ENCODE results near the gene YKT6. TPM values are rescaled to one million over a fixed set of nuclear protein-coding genes. Genes with fewer than 3 reads are reported as not detected.

YKT6 gene
- total RNA-seq, 1 experiment from 2014 or later = 142 TPM

- BruUV-seq (replicated peaks) = no TSS peak
- ChIA-PET CTCF (interaction anchor here (0.6 kb wide), 1 partner anchor 23 kb away, joined by 3 read pairs; the partner anchor contains the start of gene YKT6), POLR2A (ENCODE audit: unreplicated experiment) (interaction anchor here (0.5 to 0.6 kb wide), 2 partner anchors 384 to 658 kb away, joined by 3 to 7 read pairs; no protein-coding TSS in a partner anchor)
Observed at GRCh38 chr7:44223362-44224079, 22.7 kb downstream of the YKT6 start.

GRCh38 chr7:44224080-44224973 lies 23.5 kb downstream of the YKT6 start:
- no peaks in the 10 kb centered on the region for H3K36me3 ChIP-seq (ENCODE audit: low read depth)
- H3K79me2 ChIP-seq (ENCODE audit: low read depth) = no peaks in the 10 kb centered on the region
- intact Hi-C loops (cut with micrococcal nuclease; ENCODE audit: unreplicated experiment) = no loop called here
- ChIA-PET POLR2A (ENCODE audit: unreplicated experiment) (interaction anchor here (0.5 kb wide), 2 partner anchors 205 to 385 kb away, joined by 3 read pairs; no protein-coding TSS in a partner anchor), CTCF (no interaction called here)
- H3K9me2 ChIP-seq (ENCODE audit: insufficient read depth) = no peaks in the 10 kb centered on the region
- H3K27ac ChIP-seq = no peak overlapping the region
- H3K4me2 ChIP-seq = no peak overlapping the region
- H4K20me1 ChIP-seq (ENCODE audit: insufficient read depth) = 0 out of 2 replicates have a peak, but pooled peaks cover 4% of the 10 kb centered on the region
- no peak for TF ChIP-seq EZH2 (IDR thresholded peaks at IDR 0.05; ENCODE audit: low read depth)
- TF ChIP-seq CTCF (conservative IDR thresholded peaks at IDR 0.05) = no peak
- H3F3A ChIP-seq (ENCODE audit: insufficient read depth, low read depth) = no peaks in the 10 kb centered on the region
- DNase-seq = peak in 1 of 2 experiments; percentile 51
- no TSS peak for BruUV-seq (replicated peaks)
- H3K4me3 ChIP-seq = no peak overlapping the region
- no peaks in the 10 kb centered on the region for H3K4me1 ChIP-seq (replicated peaks; ENCODE audit: insufficient read depth)
- H2AFZ ChIP-seq = no peak overlapping the region
- H3K9me3 ChIP-seq (ENCODE audit: insufficient read depth, low read depth) = no peaks in the 10 kb centered on the region
- peaks cover 59% of the 10 kb centered on the region for H3K27me3 ChIP-seq (ENCODE audit: insufficient read depth, low read depth)

More at GRCh38 chr7:44223362-44224079, 22.7 kb downstream of the YKT6 start:
- Histone ChIP-seq H3K4me2 (no peak overlapping the region), H3K9me3 (ENCODE audit: insufficient read depth, low read depth) (no peaks in the 10 kb centered on the region), H3K79me2 (ENCODE audit: low read depth) (no peaks in the 10 kb centered on the region), H3F3A (ENCODE audit: insufficient read depth, low read depth) (no peaks in the 10 kb centered on the region), H3K27ac (no peak overlapping the region), H3K4me3 (no peak overlapping the region), H3K36me3 (ENCODE audit: low read depth) (no peaks in the 10 kb centered on the region), H3K4me1 (replicated peaks; ENCODE audit: insufficient read depth) (no peaks in the 10 kb centered on the region), H2AFZ (no peak overlapping the region), H3K9me2 (ENCODE audit: insufficient read depth) (no peaks in the 10 kb centered on the region), H3K27me3 (ENCODE audit: insufficient read depth, low read depth) (peaks cover 56% of the 10 kb centered on the region), H4K20me1 (ENCODE audit: insufficient read depth) (0 out of 2 replicates have a peak, but pooled peaks cover 4% of the 10 kb centered on the region)
- intact Hi-C loops (cut with micrococcal nuclease; ENCODE audit: unreplicated experiment) = no loop called here
- DNase-seq = no peak
- TF ChIP-seq CTCF (conservative IDR thresholded peaks at IDR 0.05) (no peak), EZH2 (IDR thresholded peaks at IDR 0.05; ENCODE audit: low read depth) (no peak)

GRCh38 chr7:44224974-44225565 lies 24.3 kb downstream of the YKT6 start:
- no peaks in the 10 kb centered on the region for H3K9me2 ChIP-seq (ENCODE audit: insufficient read depth)
- CTCF ChIA-PET = no interaction called here
- BruUV-seq (replicated peaks) = no TSS peak
- H3K4me2 ChIP-seq = no peak overlapping the region
- no peaks in the 10 kb centered on the region for H3K79me2 ChIP-seq (ENCODE audit: low read depth)
- POLR2A ChIA-PET (ENCODE audit: unreplicated experiment) = interaction anchor here (0.5 kb wide), 1 partner anchor 206 kb away, joined by 3 read pairs; no protein-coding TSS in a partner anchor
- peaks cover 4% of the 10 kb centered on the region; the same call in 1 of the 2 replicates for H4K20me1 ChIP-seq (ENCODE audit: insufficient read depth)
- H2AFZ ChIP-seq = no peak overlapping the region
- no peaks in the 10 kb centered on the region for H3F3A ChIP-seq (ENCODE audit: insufficient read depth, low read depth)
- no peaks in the 10 kb centered on the region for H3K36me3 ChIP-seq (ENCODE audit: low read depth)
- H3K4me1 ChIP-seq (replicated peaks; ENCODE audit: insufficient read depth) = no peaks in the 10 kb centered on the region
- no peak for DNase-seq
- no peaks in the 10 kb centered on the region for H3K9me3 ChIP-seq (ENCODE audit: insufficient read depth, low read depth)
- H3K4me3 ChIP-seq = no peak overlapping the region
- no peak overlapping the region for H3K27ac ChIP-seq
- H3K27me3 ChIP-seq (ENCODE audit: insufficient read depth, low read depth) = peaks cover 62% of the 10 kb centered on the region
- intact Hi-C loops (cut with micrococcal nuclease; ENCODE audit: unreplicated experiment) = no loop called here
- TF ChIP-seq CTCF (conservative IDR thresholded peaks at IDR 0.05) = no peak
- no peak for TF ChIP-seq EZH2 (IDR thresholded peaks at IDR 0.05; ENCODE audit: low read depth)

Data from PC-9 (cell line).